GM12874 (cell line): ENCODE measurements around the gene DDX50.

Experiments
- CTCF ChIP-seq: IDR thresholded peaks from 2 replicates; pipeline ENCODE4 v1.5.1; 2011; ENCODE audit warnings: low read depth, mild to moderate bottlenecking, control low read depth, low read length, moderate library complexity; ENCODE audit not compliant: insufficient read depth

Gene DDX50

GRCh38 chr10:68901105-68901927 lies at the start of gene DDX50:
Gene DDX50, plus strand, starts transcription at chr10:68901315. Its CDS starts 70 bp downstream, at chr10:68901385.
- TF ChIP-seq CTCF, result no peak

GRCh38 chr10:68856352-68856751 lies 44.8 kb upstream of the DDX50 start:
- no peak for TF ChIP-seq CTCF

- no peak for TF ChIP-seq CTCF
Observed at GRCh38 chr10:68857005-68857404, 44.1 kb upstream of the DDX50 start.

- TF ChIP-seq CTCF, result no peak
Observed at GRCh38 chr10:68861253-68861652, 39.9 kb upstream of the DDX50 start.

- TF ChIP-seq CTCF, result no peak
Observed at GRCh38 chr10:68864611-68865010, 36.5 kb upstream of the DDX50 start.

GRCh38 chr10:68869623-68870022 lies 31.5 kb upstream of the DDX50 start:
- no peak for TF ChIP-seq CTCF

GRCh38 chr10:68870061-68870460 lies 31.1 kb upstream of the DDX50 start:
- no peak for TF ChIP-seq CTCF
